Renal cortical epithelial cell (primary cell): ENCODE results near the gene DAZAP1. TPM values are rescaled to one million over a fixed set of nuclear protein-coding genes. Genes with fewer than 3 reads are reported as not detected.

Source experiments
- DNase-seq: peaks from one replicate; pipeline ENCODE4 v3.0.0-alpha.2; 2011; ENCODE audit warnings: low read depth
- total RNA-seq: library from RNA; depleted of rRNA; stranded (reverse); fragments of >200 nt; gene quantifications from 2 replicates; pipeline ENCODE4 v1.2.3, GENCODE V29; 2014

The DAZAP1 gene
- total RNA-seq: 49.2 and 96.9 TPM in 2 replicates

- DNase-seq: no peak
Observed at GRCh38 chr19:1407528-1408299, at the start of gene DAZAP1. Gene DAZAP1 (plus strand): TSS chr19:1407586. CDS start chr19:1407774, 188 bp downstream.

- DNase-seq: no peak
Observed at GRCh38 chr19:1360126-1360817, 47.1 kb upstream of the DAZAP1 start.

GRCh38 chr19:1360818-1361461 lies 46.4 kb upstream of the DAZAP1 start:
- no peak for DNase-seq

GRCh38 chr19:1361601-1362386 lies 45.6 kb upstream of the DAZAP1 start:
- DNase-seq: peak; percentile 61

- no peak for DNase-seq
Observed at GRCh38 chr19:1362387-1363257, 44.8 kb upstream of the DAZAP1 start.

GRCh38 chr19:1363599-1363998 lies 43.8 kb upstream of the DAZAP1 start:
- no peak for DNase-seq

- DNase-seq: no peak
Observed at GRCh38 chr19:1364070-1364704, 43.2 kb upstream of the DAZAP1 start.

GRCh38 chr19:1365319-1366269 lies 41.8 kb upstream of the DAZAP1 start:
- DNase-seq: no peak

- DNase-seq: no peak
Observed at GRCh38 chr19:1366296-1366695, 41.1 kb upstream of the DAZAP1 start.

GRCh38 chr19:1366899-1367870 lies 40.2 kb upstream of the DAZAP1 start:
- no peak for DNase-seq

GRCh38 chr19:1369214-1369805 lies 38.1 kb upstream of the DAZAP1 start:
- DNase-seq: no peak

- DNase-seq: peak; percentile 80
Observed at GRCh38 chr19:1370579-1371361, 36.6 kb upstream of the DAZAP1 start.

GRCh38 chr19:1373042-1373533 lies 34.3 kb upstream of the DAZAP1 start:
- no peak for DNase-seq

GRCh38 chr19:1373534-1374249 lies 33.7 kb upstream of the DAZAP1 start:
- no peak for DNase-seq

- no peak for DNase-seq
Observed at GRCh38 chr19:1374250-1374577, 33.2 kb upstream of the DAZAP1 start.

GRCh38 chr19:1376415-1376805 lies 31.0 kb upstream of the DAZAP1 start:
- no peak for DNase-seq
